Measurements from ENCODE around the gene BRD8. TPM values are rescaled to one million over a fixed set of nuclear protein-coding genes. Genes with fewer than 3 reads are reported as not detected.
"Not testable (repeated sequence)": the region's sequence is repeated elsewhere in the genome, so short reads cannot be mapped to it uniquely, and the experiment has no call there.

Gene BRD8
- total and polyA plus RNA-seq, 8 donors = 18.1 to 69.7 (median 29.6) TPM

GRCh38 chr5:138149530-138149929 lies 28.9 kb downstream of the BRD8 start:
- 37 to 41% methylated on average over 3 of the region's 3 CpGs for WGBS, 2 donors
- FAIRE-seq (no peak), ATAC-seq (no peak), DNase-seq (no peak)
- no peaks in the 10 kb centered on the region for H3K9me3 ChIP-seq
- no peak overlapping the region for H3K4me3 ChIP-seq
- TF ChIP-seq CTCF (IDR thresholded peaks at IDR 0.05) = no peak
- H3K27me3 ChIP-seq = no peaks in the 10 kb centered on the region
- intact Hi-C loops (cut with DNase I) = no loop called here
- H3K4me1 ChIP-seq = no peaks in the 10 kb centered on the region
- no peaks in the 10 kb centered on the region for H3K36me3 ChIP-seq
- no peak overlapping the region for H3K27ac ChIP-seq

- no peaks in the 10 kb centered on the region for H3K9me3 ChIP-seq
- no peaks in the 10 kb centered on the region for H3K36me3 ChIP-seq
- no peak for FAIRE-seq
- ATAC-seq = peak in 2 of 4 donors; percentile 36 to 49
- intact Hi-C loops (cut with DNase I) = no loop called here
- no peak for DNase-seq
- no peaks in the 10 kb centered on the region for H3K27me3 ChIP-seq
- no peaks in the 10 kb centered on the region for H3K4me1 ChIP-seq
- 80 to 84% methylated on average over 1 of the region's 1 CpG for WGBS, 2 donors
- H3K4me3 ChIP-seq = no peak overlapping the region
- no peak for TF ChIP-seq CTCF (IDR thresholded peaks at IDR 0.05)
- H3K27ac ChIP-seq = no peak overlapping the region
Observed at GRCh38 chr5:138148811-138149210, 29.6 kb downstream of the BRD8 start.

DNA sequence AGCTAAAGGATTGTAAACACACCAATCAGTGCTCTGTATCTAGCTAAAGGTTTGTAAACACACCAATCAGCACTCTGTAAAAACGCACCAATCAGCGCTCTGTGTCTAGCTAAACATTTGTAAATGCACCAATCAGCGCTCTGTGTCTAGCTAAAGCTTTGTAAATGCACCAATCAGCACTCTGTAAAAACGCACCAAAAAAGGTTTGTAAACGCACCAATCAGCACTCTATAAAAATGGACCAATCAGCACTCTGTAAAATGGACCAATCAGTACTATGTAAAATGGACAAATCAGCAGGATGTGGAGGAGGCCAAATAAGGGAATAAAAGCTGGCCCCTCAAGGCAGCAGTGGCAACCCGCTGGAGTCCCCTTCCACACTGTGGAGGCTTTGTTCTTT lies 34.9 kb downstream of the BRD8 start:
- intact Hi-C loops (cut with DNase I); H3K36me3 ChIP-seq; ATAC-seq; H3K27me3 ChIP-seq; H3K9me3 ChIP-seq; H3K4me1 ChIP-seq; H3K4me3 ChIP-seq; FAIRE-seq; DNase-seq; H3K27ac ChIP-seq: not testable (repeated sequence)
- 74 to 78% methylated on average over 6 of the region's 6 CpGs for WGBS, 2 donors

DNA sequence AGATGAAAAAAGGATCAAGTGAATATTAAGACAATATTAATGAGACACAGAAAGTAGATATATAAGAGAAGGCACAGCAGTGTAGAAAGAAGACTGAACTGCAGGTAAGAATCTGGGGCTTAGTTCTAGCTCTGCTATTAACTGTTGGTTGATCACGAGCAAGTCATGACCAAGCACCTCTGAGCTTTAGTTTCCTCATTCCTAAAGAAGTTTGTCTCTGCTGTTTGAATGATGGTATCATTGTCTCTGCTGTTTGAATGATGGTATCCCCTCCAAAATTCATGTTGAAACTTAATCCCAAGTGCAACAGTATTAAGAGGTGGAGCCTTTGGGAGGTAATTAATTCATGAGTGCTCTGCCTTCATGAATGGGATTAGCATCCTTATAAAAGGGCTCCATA lies 36.7 kb downstream of the BRD8 start:
- Histone ChIP-seq H3K27me3 (no peaks in the 10 kb centered on the region), H3K9me3 (no peaks in the 10 kb centered on the region), H3K36me3 (no peaks in the 10 kb centered on the region), H3K4me3 (no peak overlapping the region), H3K27ac (no peak overlapping the region), H3K4me1 (peaks cover 0 to 7% (median 0%) of the 10 kb centered on the region in 3 donors)
- WGBS, 2 donors = 52 to 60% methylated on average over 1 of the region's 1 CpG
- intact Hi-C loops (cut with DNase I) = no loop called here
- FAIRE-seq (no peak), DNase-seq (no peak), ATAC-seq (no peak)
- TF ChIP-seq CTCF (IDR thresholded peaks at IDR 0.05) = no peak

GRCh38 chr5:138140268-138140667 lies 38.2 kb downstream of the BRD8 start:
- H3K4me1 ChIP-seq = peaks cover 0 to 7% (median 0%) of the 10 kb centered on the region in 3 donors
- no peak for FAIRE-seq
- intact Hi-C loops (cut with DNase I) = no loop called here
- no peak for ATAC-seq
- TF ChIP-seq CTCF (IDR thresholded peaks at IDR 0.05) = no peak
- no peak overlapping the region for H3K4me3 ChIP-seq
- H3K27me3 ChIP-seq = no peaks in the 10 kb centered on the region
- H3K36me3 ChIP-seq = no peaks in the 10 kb centered on the region
- DNase-seq = no peak
- WGBS, 2 donors = 41 to 56% methylated on average over 4 of the region's 4 CpGs
- H3K27ac ChIP-seq = no peak overlapping the region
- H3K9me3 ChIP-seq = no peaks in the 10 kb centered on the region

GRCh38 chr5:138139781-138140090 lies 38.7 kb downstream of the BRD8 start:
- peak overlapping the region in 2 of 4 donors; percentile 61 to 67 for H3K4me3 ChIP-seq
- FAIRE-seq = no peak
- H3K27ac ChIP-seq = no peak overlapping the region
- ATAC-seq = no peak
- intact Hi-C loops (cut with DNase I) = loop anchor here in 2 of 3 donors (10.0 kb wide), 1 partner anchor 65 kb away; no protein-coding TSS in a partner anchor
- no peaks in the 10 kb centered on the region for H3K36me3 ChIP-seq
- WGBS, 2 donors = 50 to 54% methylated on average over 3 of the region's 3 CpGs
- no peak for DNase-seq
- no peaks in the 10 kb centered on the region for H3K9me3 ChIP-seq
- no peak for TF ChIP-seq CTCF (IDR thresholded peaks at IDR 0.05)
- H3K27me3 ChIP-seq = no peaks in the 10 kb centered on the region
- peaks cover 0 to 7% (median 0%) of the 10 kb centered on the region in 3 donors for H3K4me1 ChIP-seq

All from pancreas (tissue), 10 donors.